ENCODE measurements around the gene AUTS2.

- TF ChIP-seq CTCF (IDR thresholded peaks at IDR 0.05) (no peak), POLR2AphosphoS5 (IDR thresholded peaks at IDR 0.05; ENCODE audit: insufficient read depth in 1 of 2, low read depth in 1 of 2) (no peak)
These were observed 836.5 kb downstream of the AUTS2 start for GRCh38 chr7:70434821-70435220.

All from vagina (tissue), 2 donors.